ENCODE results near the gene BLVRB.

DNA sequence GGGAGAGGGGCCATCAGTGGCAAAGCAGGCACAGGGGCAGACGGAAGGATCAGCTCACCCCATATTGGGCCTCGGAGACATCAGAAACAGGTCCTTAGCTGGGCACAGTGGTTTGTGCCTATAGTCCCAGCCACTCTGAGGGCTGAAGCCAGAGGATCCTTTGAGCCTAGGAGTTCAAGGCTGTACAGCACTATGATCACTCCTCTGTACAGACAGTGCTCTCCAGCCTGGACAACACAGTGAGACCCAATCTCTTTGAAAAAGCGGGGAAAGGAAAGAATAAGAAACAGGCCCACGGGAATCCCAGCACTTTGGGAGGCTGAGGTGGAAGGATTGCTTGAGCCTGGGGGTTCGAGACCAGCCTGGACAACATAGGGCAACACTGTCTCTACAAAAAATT lies 45.8 kb downstream of the BLVRB start:
- TF ChIP-seq, protein P1, sequence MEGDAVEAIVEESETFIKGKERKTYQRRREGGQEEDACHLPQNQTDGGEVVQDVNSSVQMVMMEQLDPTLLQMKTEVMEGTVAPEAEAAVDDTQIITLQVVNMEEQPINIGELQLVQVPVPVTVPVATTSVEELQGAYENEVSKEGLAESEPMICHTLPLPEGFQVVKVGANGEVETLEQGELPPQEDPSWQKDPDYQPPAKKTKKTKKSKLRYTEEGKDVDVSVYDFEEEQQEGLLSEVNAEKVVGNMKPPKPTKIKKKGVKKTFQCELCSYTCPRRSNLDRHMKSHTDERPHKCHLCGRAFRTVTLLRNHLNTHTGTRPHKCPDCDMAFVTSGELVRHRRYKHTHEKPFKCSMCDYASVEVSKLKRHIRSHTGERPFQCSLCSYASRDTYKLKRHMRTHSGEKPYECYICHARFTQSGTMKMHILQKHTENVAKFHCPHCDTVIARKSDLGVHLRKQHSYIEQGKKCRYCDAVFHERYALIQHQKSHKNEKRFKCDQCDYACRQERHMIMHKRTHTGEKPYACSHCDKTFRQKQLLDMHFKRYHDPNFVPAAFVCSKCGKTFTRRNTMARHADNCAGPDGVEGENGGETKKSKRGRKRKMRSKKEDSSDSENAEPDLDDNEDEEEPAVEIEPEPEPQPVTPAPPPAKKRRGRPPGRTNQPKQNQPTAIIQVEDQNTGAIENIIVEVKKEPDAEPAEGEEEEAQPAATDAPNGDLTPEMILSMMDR (IDR thresholded peaks at IDR 0.05; ENCODE audit: low read length), result no peak
- TF ChIP-seq EZH2 (IDR thresholded peaks at IDR 0.05; ENCODE audit: borderline replicate concordance, low read length), result no peak

All from OCI-LY1 (cell line).